K562 (cell line): Measurements from ENCODE around the gene PYGO2. TPM values are rescaled to one million over a fixed set of nuclear protein-coding genes. Genes with fewer than 3 reads are reported as not detected.
A peak's percentile ranks its signal among the peaks of the same experiment; 100 is the strongest.

Experiments used
- HDAC2 ChIP-seq: fragments of 450-650 bp; IDR thresholded peaks from 2 replicates; pipeline ENCODE4 v1.6.1; 2016; ENCODE audit warnings: mild to moderate bottlenecking
- MXD1 ChIP-seq: fragments of 250-450 bp; sonication (Bioruptor Pico); IDR thresholded peaks from 2 replicates; pipeline ENCODE4 v1.8.0; 2021; ENCODE audit warnings: borderline replicate concordance, mild to moderate bottlenecking, moderate library complexity; ENCODE audit not compliant: poor library complexity, severe bottlenecking
- POLR2AphosphoS5 ChIP-seq: IDR thresholded peaks from 2 replicates; pipeline ENCODE4 v1.6.1; 2011; ENCODE audit warnings: mild to moderate bottlenecking, low read depth, low read length, moderate library complexity; ENCODE audit not compliant: control insufficient read depth, insufficient read depth
- SRF ChIP-seq, 2 experiments: fragments of 250-450, 450-650 bp in 1 of 2; sonication (Bioruptor Pico) in 1 of 2; sonication (generic) in 1 of 2; formaldehyde crosslinking; IDR thresholded peaks; 2 replicates each; pipeline versions ENCODE4 v1.5.0 to v1.5.1; 2020 to 2022; ENCODE audit warnings: mild to moderate bottlenecking in 1 of 2, missing genetic modification reagents in 1 of 2
- ZFX ChIP-seq: sonication (generic); formaldehyde crosslinking; IDR thresholded peaks from 2 replicates; pipeline ENCODE4 v1.8.0; 2022; ENCODE audit warnings: mild to moderate bottlenecking, missing genetic modification reagents, moderate library complexity
- ZNF133 ChIP-seq: fragments of 250-450 bp; sonication (Bioruptor Pico); IDR thresholded peaks from 2 replicates; pipeline ENCODE4 v1.4.0; 2020; ENCODE audit warnings: mild to moderate bottlenecking
- ZNF140 ChIP-seq: fragments of 250-450 bp; sonication (Bioruptor Pico); IDR thresholded peaks from 2 replicates; pipeline ENCODE4 v1.8.0; 2021; ENCODE audit warnings: moderate library complexity, mild to moderate bottlenecking, inconsistent platforms
- ZNF592 ChIP-seq: fragments of 450-650 bp; IDR thresholded peaks from 2 replicates; pipeline ENCODE4 v1.6.1; 2017; ENCODE audit warnings: antibody characterized with exemption, mild to moderate bottlenecking
- polyA plus RNA-seq, 8 experiments: library from polyadenylated mRNA; depleted of rRNA in 4 of 8; stranded (reverse) in 5 of 8; unstranded in 3 of 8; fragments of >200 nt; fragmentation: Nextera tagmentation in 2 of 8; fragmentation: Illumina TruSeq in 1 of 8; extraction: Ambion mirVana in 2 of 8; extraction: Trizol in 1 of 8; gene quantifications; 2 replicates each; pipeline versions ENCODE4 v1.2.1 to v1.2.3, GENCODE V29; 2011 to 2014; ENCODE audit warnings: inconsistent platforms in 1 of 8, missing spikeins in 1 of 8
- total RNA-seq, 7 experiments: library from RNA; depleted of rRNA in 6 of 7; stranded (reverse); fragments of >200 nt in 6 of 7; fragmentation: Illumina TruSeq in 2 of 7; extraction: Trizol in 2 of 7; gene quantifications; 2 replicates each; pipeline versions ENCODE4 v1.2.1 to v1.2.3, GENCODE V29; 2011 to 2021; ENCODE audit warnings: low replicate concordance in 1 of 7

Gene PYGO2
- total and polyA plus RNA-seq, 9 of the 15 experiments (the other 6 are each of a cell fraction or from before 2014, with no cell fraction given): 8.3 to 36.2 (median 18.2) TPM

GRCh38 chr1:154974102-154974807 lies 12.7 kb upstream of the PYGO2 start, which contains the start of gene CKS1B (continued):
- TF ChIP-seq POLR2AphosphoS5 (peak; percentile 4; the same call in 1 of the 2 replicates), SRF (CRISPR knock-in tag; IDR thresholded peaks at IDR 0.05) (peak in 1 of 2 experiments; percentile 94; a peak in 2 of 4 replicates), MXD1 (CRISPR knock-in tag) (peak; percentile 96), ZNF140 (CRISPR knock-in tag) (no peak), ZNF133 (CRISPR knock-in tag) (no peak), ZFX (CRISPR knock-in tag) (peak; percentile 90), ZNF592 (peak; percentile 76), HDAC2 (peak; percentile 93)
